ENCODE data around the gene CEP85L.

The CEP85L gene

DNA sequence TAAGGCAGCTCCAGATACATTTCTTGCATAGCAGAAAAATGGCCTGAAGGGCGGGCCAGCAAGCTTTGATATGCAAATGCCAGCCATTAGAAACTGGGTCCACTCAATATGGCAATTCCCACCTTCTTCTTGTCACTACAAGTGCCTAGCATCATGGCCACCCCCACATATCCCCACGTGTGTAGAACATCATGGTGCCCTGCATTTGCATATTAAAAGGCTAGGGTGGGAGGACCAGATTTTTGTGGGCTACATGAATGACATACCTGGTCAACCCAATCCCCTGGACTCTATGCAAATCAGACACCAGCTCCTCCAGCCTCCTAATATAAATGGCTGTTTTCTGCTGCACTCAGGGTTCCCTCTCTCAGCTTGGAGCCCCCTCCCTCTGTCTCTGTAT, 71.6 kb downstream of the CEP85L start:
- no peak for DNase-seq (ENCODE audit: low spot score)

GRCh38 chr6:118578617-118579016, 72.8 kb downstream of the CEP85L start:
- DNase-seq (ENCODE audit: low spot score) = peak; percentile 25

GRCh38 chr6:118577972-118578371, 73.4 kb downstream of the CEP85L start:
- DNase-seq (ENCODE audit: low spot score) = no peak

GRCh38 chr6:118574051-118574865, 77.1 kb downstream of the CEP85L start:
- peak; percentile 14 for DNase-seq (ENCODE audit: low spot score)

GRCh38 chr6:118571121-118571520, 80.3 kb downstream of the CEP85L start:
- no peak for DNase-seq (ENCODE audit: low spot score)

DNA sequence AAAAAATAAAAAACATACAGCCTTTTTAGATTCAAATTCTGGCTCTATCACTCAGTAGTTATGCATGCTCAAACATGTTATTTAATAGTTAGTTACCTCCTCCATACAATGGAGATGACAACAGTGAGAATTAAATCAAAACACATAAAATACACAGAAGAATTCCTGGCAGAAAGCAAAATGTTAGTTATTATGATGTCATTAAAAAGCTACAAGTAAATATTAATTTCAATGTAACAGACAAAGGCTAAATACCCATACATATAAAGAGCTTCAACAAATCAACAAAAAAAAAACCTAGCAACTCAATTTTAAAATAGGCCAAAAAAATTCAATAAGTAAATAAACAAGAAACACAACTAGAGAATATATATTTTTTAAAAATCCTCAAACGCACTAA, 81.9 kb downstream of the CEP85L start:
- no peak for DNase-seq (ENCODE audit: low spot score)

GRCh38 chr6:118567974-118568373, 83.4 kb downstream of the CEP85L start:
- DNase-seq (ENCODE audit: low spot score) = no peak

DNA sequence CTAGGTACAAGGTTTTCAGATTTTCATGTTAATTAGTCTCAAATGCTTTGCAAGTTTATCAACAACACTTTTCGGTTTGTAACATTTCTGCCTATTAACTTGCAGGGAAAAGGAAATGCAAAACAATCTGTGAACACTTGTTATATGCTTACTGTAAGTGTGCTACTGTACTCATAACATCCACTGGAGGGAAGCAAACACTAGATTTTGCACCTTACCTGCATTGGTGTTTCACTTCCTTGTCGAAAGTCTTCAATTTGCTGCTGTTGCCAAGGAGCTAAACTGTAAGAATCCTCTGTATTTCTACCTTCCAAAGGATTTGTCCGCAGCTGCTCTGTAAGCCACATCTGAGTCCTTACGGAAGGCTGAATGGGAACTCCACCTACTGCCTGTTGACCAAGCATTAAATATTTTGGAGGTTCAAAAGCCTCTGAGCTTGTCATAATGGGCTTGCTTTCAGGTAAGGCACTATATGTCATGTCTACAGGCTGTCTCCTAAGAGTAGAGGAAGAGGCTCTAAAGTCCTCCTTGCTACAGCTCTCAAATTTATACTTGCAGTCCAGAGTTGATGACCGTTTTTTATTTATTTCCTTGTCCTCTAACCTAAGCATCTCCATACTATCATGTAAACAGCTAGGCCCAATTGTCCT, 86.0 kb downstream of the CEP85L start:
- peak; percentile 48 for DNase-seq (ENCODE audit: low spot score)

DNA sequence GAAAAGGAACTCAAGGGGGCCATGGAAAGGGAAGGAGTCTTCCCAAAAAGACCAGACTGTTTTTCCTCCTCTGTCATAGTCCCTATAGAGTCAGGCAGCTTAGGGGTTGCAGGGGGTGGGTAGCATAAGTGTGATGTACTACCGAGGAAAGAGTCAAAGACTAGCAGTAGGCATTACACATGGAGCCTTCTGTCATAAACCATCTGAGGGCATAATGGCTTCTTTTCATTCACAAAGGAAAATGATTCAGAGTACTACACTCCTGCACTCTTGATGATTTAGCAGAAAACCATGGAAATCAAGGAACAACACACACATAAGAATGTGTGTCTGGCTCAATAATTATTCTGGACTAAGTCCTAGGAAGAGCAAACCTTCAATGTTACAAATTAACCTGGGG, 88.4 kb downstream of the CEP85L start:
- DNase-seq (ENCODE audit: low spot score) = no peak

DNA sequence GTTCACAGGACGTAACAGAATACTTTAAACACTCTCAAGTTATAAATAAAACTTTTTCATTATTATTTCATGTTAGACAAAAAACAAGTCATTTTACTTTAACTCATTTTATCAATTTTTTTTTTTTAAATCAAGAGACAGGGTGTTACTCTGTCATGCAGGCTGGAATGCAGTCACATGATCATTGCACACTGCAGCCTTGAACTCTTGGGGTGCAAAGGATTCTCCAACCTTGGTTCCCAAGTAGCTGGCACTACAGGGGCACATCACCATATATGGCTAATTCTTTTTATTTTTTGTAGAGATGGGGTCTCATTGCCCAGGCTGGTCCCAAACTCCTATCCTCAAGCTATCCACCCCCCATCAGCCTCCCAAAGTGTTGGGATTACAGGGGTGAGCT, 89.1 kb downstream of the CEP85L start:
- DNase-seq (ENCODE audit: low spot score) = no peak

DNA sequence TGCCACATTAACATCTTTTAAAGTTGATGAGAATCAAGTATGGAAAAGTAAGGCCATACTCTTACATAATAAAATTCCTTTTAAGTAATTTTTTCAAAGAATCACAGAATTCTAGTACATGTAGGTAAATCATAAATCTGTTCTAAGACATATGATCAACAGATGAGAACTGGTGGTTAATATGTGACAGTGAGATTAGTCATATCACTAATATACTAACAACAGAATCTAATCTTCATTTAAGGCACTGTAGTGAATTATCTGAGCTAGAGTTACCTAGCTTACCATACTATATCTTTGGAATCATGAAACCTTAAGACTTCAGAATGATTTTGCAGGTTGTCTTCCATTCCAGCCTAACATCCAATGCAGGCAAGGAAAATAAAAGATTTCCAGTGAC, 91.7 kb downstream of the CEP85L start:
- no peak for DNase-seq (ENCODE audit: low spot score)

DNA sequence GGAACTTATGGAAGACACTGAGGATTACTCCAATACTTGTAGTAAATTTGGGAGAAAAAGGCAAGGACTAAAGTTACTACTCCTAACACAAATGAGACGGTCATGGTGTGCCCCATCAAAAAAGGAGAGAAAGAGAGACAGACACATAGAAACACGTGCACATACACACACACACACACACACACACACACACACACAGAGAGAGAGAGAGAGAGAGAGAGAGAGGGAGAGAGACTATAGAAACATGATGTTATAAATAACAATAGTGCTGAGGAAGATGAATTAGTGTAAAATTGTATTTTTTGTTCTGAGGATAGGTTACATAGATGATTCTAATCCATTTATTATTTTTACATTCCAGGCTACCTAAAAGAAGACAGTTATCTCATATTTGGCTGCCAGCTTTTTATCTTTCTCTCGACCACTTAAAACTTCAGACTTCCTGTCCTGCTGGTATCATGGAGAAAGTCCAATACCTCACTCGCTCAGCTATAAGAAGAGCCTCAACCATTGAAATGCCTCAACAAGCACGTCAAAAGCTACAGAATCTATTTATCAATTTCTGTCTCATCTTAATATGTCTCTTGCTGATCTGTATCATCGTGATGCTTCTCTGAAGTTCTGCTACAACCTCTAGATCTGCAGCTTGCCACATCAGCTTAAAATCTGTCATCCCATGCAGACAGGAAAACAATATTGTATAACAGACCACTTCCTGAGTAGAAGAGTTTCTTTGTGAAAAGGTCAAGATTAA, 92.8 kb downstream of the CEP85L start:
- DNase-seq (ENCODE audit: low spot score) = no peak

- DNase-seq (ENCODE audit: low spot score) = no peak
Observed at GRCh38 chr6:118554698-118555097, 96.7 kb downstream of the CEP85L start.

GRCh38 chr6:118553132-118553531, 98.3 kb downstream of the CEP85L start:
- DNase-seq (ENCODE audit: low spot score) = no peak

DNA sequence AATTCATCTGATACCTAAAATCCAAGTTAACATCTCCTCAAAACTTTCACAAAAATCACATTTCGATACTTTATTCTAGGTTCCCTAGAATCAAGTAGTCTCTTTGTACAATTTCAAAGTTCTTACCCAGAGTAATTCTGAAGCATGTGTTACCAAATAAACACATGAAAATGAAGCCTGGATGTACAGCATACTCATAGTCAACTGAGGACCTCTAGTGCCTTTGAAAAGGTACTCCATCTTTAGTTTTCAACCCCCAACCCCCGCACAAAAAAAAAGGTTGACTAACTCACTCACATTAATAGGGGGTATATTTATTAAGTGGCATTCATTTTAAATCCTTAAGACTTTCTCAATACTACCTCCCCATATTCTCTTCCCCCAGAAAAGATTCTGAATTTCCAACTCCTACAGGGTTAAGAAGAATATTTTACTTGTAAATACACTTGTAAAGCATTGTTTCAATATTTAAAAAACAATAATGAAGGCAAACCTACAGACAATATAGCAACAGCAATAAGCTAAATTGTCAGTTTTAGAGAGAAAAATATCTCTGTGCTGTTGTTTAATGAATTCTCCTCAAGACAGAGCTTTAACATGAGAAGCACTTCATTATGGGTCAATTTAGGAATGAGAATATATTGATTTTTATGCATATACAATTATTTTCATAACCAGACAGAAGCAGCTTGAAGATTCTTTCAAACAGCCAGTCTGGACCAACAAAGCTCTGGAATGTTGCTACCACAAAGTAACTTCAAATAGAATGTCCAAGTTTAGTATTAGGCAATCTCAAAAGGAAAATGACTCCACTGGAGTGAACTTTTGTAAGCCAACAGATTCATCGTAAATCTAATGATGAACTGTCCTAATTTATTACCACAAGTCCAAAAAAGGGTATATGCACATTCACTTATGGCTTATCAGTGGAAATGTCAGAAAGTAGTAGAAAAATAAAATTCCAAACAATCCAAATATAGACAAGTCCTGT, 100.0 kb downstream of the CEP85L start:
- peak; percentile 86 for DNase-seq (ENCODE audit: low spot score)

DNA sequence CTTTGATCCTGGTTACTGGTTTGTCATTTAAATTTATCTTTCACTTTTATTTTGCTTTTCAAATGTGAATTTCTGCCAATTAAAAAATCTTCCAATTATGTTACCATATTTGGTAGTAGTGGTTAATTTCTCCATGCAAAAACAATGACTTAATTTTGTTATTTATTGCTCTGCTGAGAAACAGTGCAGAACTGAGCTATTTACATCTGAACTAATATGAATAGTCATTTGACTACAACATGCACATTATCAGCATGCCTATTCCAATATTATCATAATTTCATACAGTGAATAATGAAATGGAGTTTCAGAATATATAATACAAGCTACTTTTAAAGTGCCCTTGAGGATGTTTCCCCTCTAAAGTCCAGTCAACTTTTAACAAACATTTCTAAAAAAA, 102.8 kb downstream of the CEP85L start:
- DNase-seq (ENCODE audit: low spot score) = no peak

DNA sequence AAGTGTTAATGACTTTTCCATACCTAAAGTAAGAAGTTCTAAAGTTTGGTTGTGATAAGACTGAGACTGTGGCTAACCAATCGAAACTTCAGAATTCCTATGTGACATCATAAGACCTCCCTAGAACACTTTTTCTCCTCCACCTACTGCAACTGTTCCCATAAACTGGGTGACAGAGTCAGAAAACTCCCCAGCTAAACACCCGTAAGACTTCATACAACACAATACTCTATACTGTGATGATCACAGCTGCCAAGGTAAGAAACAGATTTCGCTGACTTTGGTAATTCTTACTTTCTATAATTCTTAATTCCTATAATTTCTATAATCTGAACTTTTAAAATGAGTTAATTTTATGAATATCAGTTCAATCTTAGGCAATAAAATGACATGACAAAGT, 103.3 kb downstream of the CEP85L start, which contains the start of gene PLN:
Gene PLN (plus strand): TSS at position 161 of the 400 bp plus-strand sequence. CDS start 10,626 bp downstream, outside the sequence.
- no peak for DNase-seq (ENCODE audit: low spot score)

DNA sequence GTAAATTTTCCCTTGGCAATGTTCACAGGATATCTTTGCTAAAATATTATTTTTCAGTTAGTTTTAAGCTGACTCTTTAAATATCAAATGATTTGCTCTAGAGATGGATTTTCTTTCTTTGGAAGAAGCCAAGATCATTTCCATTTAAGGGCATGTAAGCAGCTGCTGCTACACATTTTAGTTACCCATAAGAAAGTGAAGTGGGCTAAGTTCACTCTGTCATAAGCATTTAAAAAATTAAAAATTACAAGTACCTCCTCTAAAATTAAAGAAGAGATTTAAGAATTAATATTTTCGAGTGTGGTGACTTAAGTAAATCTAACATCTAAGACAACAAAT, 104.5 kb downstream of the CEP85L start:
- DNase-seq (ENCODE audit: low spot score) = no peak

DNA sequence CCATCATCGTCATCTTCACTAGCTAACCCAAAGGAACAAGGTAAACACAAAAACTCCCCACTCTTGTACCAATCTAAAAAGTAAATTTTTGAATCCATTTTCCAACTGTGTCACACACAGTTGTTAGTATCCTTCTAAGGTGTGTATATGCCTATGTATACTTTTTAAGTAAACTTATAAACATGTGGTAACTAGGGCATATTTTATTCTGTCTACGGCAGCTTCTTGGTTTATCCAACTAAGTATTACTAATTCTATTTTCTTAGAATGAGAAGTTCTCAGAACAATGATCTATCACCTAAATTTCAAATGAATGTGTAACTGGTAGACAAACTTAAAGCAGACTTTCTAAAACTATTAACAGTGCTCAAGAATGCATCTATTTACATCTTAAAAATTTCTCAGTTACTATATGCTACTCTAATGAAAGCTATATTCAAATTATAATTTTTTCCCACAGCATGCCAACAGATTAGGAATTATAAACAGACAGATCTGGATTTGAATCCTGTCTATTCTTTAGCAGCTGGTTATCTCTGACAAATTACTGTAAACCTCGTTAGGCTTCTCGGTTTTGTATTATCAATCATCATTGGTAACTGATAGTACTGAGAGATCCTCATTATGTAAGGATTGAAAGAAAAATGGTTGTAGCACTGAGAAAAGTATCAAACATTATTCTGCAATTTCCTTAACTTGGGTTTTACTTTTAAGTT, 105.1 kb downstream of the CEP85L start:
- no peak for DNase-seq (ENCODE audit: low spot score)

GRCh38 chr6:118544105-118544504, 107.3 kb downstream of the CEP85L start:
- DNase-seq (ENCODE audit: low spot score) = no peak
